GM12864 (cell line): ENCODE data around the gene PRCD.

Source experiments
- DNase-seq: peaks from one replicate; pipeline ENCODE4 v3.0.0-alpha.2; 2011; ENCODE audit warnings: low read depth
- H3K4me3 ChIP-seq: 2 replicates; pipeline ENCODE4 v1.5.1; 2011; ENCODE audit warnings: mild to moderate bottlenecking, low read depth, low read length, control low read depth
- TF ChIP-seq, protein P1 (sequence below): IDR thresholded peaks from 2 replicates; pipeline ENCODE4 v1.5.1; 2011; ENCODE audit warnings: low read depth, mild to moderate bottlenecking, moderate library complexity, low read length, control low read depth, inconsistent platforms; ENCODE audit errors: missing control alignments

Gene PRCD

GRCh38 chr17:76540381-76541300 is 797 bp downstream of the PRCD start:
- no peak overlapping the region for H3K4me3 ChIP-seq
- no peak for DNase-seq
- TF ChIP-seq, protein P1, sequence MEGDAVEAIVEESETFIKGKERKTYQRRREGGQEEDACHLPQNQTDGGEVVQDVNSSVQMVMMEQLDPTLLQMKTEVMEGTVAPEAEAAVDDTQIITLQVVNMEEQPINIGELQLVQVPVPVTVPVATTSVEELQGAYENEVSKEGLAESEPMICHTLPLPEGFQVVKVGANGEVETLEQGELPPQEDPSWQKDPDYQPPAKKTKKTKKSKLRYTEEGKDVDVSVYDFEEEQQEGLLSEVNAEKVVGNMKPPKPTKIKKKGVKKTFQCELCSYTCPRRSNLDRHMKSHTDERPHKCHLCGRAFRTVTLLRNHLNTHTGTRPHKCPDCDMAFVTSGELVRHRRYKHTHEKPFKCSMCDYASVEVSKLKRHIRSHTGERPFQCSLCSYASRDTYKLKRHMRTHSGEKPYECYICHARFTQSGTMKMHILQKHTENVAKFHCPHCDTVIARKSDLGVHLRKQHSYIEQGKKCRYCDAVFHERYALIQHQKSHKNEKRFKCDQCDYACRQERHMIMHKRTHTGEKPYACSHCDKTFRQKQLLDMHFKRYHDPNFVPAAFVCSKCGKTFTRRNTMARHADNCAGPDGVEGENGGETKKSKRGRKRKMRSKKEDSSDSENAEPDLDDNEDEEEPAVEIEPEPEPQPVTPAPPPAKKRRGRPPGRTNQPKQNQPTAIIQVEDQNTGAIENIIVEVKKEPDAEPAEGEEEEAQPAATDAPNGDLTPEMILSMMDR: no peak

GRCh38 chr17:76541739-76542454 is 2.1 kb downstream of the PRCD start:
- DNase-seq: no peak
- TF ChIP-seq, protein P1: no peak
- no peak overlapping the region for H3K4me3 ChIP-seq

- TF ChIP-seq, protein P1: no peak
- no peak for DNase-seq
- no peak overlapping the region for H3K4me3 ChIP-seq
Observed at GRCh38 chr17:76542566-76542971, 2.7 kb downstream of the PRCD start.

DNA sequence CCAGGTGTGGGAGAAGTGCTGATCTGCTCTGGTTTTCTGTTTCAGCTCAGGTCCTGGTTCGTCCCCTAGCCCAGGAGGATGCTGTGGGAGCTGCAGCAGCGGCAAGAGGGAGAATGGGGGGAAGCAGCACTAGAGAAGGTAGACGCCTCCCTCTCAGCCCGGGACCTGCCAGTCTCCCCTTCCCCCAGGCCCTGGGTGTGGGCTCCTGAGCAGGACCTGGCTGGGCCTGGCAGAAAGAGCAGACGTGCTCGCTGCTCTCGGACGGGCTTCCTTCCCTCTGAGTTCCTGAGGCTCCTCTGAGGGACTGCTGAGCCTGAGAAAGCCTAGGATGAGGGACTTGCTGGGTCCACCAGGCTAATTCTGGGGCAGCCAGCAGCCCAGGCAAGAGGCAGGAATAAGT is 3.1 kb downstream of the PRCD start:
- DNase-seq: no peak
- TF ChIP-seq, protein P1: no peak
- H3K4me3 ChIP-seq: no peak overlapping the region

DNA sequence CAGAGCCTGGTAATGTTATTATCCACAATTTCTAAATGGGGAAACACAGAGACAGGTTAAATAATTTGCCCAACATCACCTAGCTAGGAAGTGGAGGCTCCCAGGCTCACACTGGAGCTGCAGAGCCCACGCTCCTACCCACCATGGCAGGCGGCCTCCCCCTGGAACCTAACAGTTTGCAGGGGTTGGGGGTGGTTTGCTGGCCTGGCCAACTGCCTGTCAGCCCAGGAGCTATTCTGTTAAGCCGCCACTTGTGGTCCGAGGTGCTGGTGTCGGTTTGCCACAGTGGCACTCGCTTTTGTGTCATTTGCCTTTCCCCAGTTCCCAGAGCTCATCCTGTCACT is 3.6 kb downstream of the PRCD start:
- TF ChIP-seq, protein P1: no peak

GRCh38 chr17:76543826-76544545 is 4.1 kb downstream of the PRCD start:
- no peak for DNase-seq
- TF ChIP-seq, protein P1: no peak
- no peak overlapping the region for H3K4me3 ChIP-seq

More for the DNA sequence above, 3.6 kb downstream of the PRCD start:
- no peak overlapping the region for H3K4me3 ChIP-seq
- no peak for DNase-seq
